OCI-LY7 (cell line): ENCODE data around the gene GRP. TPM values are rescaled to one million over a fixed set of nuclear protein-coding genes. Genes with fewer than 3 reads are reported as not detected.

ENCODE experiments used
- BruUV-seq: library from RNA; stranded (reverse); fragments of 400-500 nt; replicated peaks from 2 replicates; lab custom pipeline; 2021; lab: Mats Ljungman, UMichigan
- CTCF ChIA-PET: fragments of 300-600 bp; sonication (Branson Sonifier 250); formaldehyde crosslinking; loops from one replicate; lab custom pipeline; 2022; ENCODE audit warnings: antibody characterized with exemption; ENCODE audit not compliant: unreplicated experiment; lab: Charles Lee
- POLR2A ChIA-PET: fragments of 300-600 bp; sonication (Branson Sonifier 250); formaldehyde crosslinking; loops from one replicate; lab custom pipeline; 2022; ENCODE audit warnings: antibody characterized with exemption; lab: Charles Lee
- DNase-seq: peaks from one replicate; pipeline ENCODE4 v3.0.0-alpha.2; 2015; ENCODE audit warnings: low spot score
- H2AFZ ChIP-seq: fragments of 200-600 bp; sonication (generic), shearing (Covaris generic); 2 replicates; pipeline ENCODE4 v1.6.1; 2014; ENCODE audit warnings: mild to moderate bottlenecking, antibody characterized with exemption, low read length, moderate library complexity
- H3K27ac ChIP-seq: fragments of 200-600 bp; sonication (generic); 2 replicates; pipeline ENCODE4 v1.5.1; 2014; ENCODE audit warnings: mixed run types, low read depth, mild to moderate bottlenecking, moderate library complexity, low read length, inconsistent platforms; ENCODE audit not compliant: poor library complexity, severe bottlenecking
- H3K36me3 ChIP-seq: fragments of 200-600 bp; sonication (generic); 2 replicates; pipeline ENCODE4 v1.6.1; 2014; ENCODE audit warnings: mild to moderate bottlenecking, antibody characterized with exemption, low read length, moderate library complexity, mixed read lengths; ENCODE audit not compliant: insufficient read depth
- H3K4me1 ChIP-seq: fragments of 200-600 bp; sonication (generic); 2 replicates; pipeline ENCODE4 v1.5.1; 2014; ENCODE audit warnings: mild to moderate bottlenecking, low read length; ENCODE audit not compliant: insufficient read depth, poor library complexity, severe bottlenecking
- H3K4me2 ChIP-seq: fragments of 200-600 bp; sonication (generic); 2 replicates; pipeline ENCODE4 v1.6.1; 2014; ENCODE audit warnings: mild to moderate bottlenecking, low read length
- H3K4me3 ChIP-seq: fragments of 200-600 bp; sonication (generic); 2 replicates; pipeline ENCODE4 v1.5.1; 2014; ENCODE audit warnings: mild to moderate bottlenecking, low read depth, low read length; ENCODE audit not compliant: poor library complexity, severe bottlenecking
- H3K79me2 ChIP-seq: fragments of 200-600 bp; sonication (generic); 2 replicates; pipeline ENCODE4 v1.6.1; 2016; ENCODE audit warnings: low read depth, mild to moderate bottlenecking, low read length, moderate library complexity, mixed read lengths; ENCODE audit not compliant: insufficient read depth
- H3K9me2 ChIP-seq: fragments of 200-600 bp; sonication (generic); 2 replicates; pipeline ENCODE4 v1.6.1; 2016; ENCODE audit warnings: mild to moderate bottlenecking, low read length, mixed read lengths; ENCODE audit not compliant: insufficient read depth
- H3K9me3 ChIP-seq: fragments of 200-600 bp; sonication (generic); 2 replicates; pipeline ENCODE4 v1.6.1; 2014; ENCODE audit warnings: mild to moderate bottlenecking, mixed run types, low read length, mixed read lengths
- H4K20me1 ChIP-seq: fragments of 200-600 bp; sonication (generic); 2 replicates; pipeline ENCODE4 v1.6.1; 2014; ENCODE audit warnings: mild to moderate bottlenecking, antibody characterized with exemption, low read length, moderate library complexity, mixed read lengths; ENCODE audit not compliant: insufficient read depth
- CTCF ChIP-seq: fragments of 200-600 bp; sonication (generic); conservative IDR thresholded peaks from 2 replicates; pipeline ENCODE4 v1.5.1; 2014; ENCODE audit warnings: mild to moderate bottlenecking, antibody characterized with exemption, low read length, moderate library complexity, mixed read lengths
- EZH2phosphoT487 ChIP-seq: fragments of 200-600 bp; sonication (generic); IDR thresholded peaks from 2 replicates; pipeline ENCODE4 v1.6.1; 2018; ENCODE audit warnings: low read depth, borderline replicate concordance, mild to moderate bottlenecking, mixed run types, antibody characterized with exemption, low read length, moderate library complexity, mixed read lengths
- intact Hi-C: fragments of 100-400 bp; cut with micrococcal nuclease; formaldehyde crosslinking; loops from one replicate; pipeline ENCODE4 v1.10.0; 2022; ENCODE audit not compliant: unreplicated experiment
- total RNA-seq, 2 experiments: library from RNA; depleted of rRNA in 1 of 2; stranded (reverse); fragments of >200 nt in 1 of 2; shearing (Covaris generic) in 1 of 2; gene quantifications; 2 replicates each; pipeline ENCODE4 v1.2.3, GENCODE V29; 2014 to 2022

Gene GRP
- total RNA-seq, 2 experiments from 2014 or later: not detected

GRCh38 chr18:59211629-59212028, 8.3 kb upstream of the GRP start:
- no peak overlapping the region for H3K4me2 ChIP-seq
- H2AFZ ChIP-seq: no peak overlapping the region
- POLR2A ChIA-PET: no interaction called here
- intact Hi-C loops: no loop called here
- CTCF ChIA-PET: no interaction called here
- TF ChIP-seq EZH2phosphoT487: no peak
- no peak for TF ChIP-seq CTCF
- H4K20me1 ChIP-seq: no peaks in the 10 kb centered on the region
- no peak overlapping the region for H3K27ac ChIP-seq
- no peak for DNase-seq
- H3K79me2 ChIP-seq: no peaks in the 10 kb centered on the region
- no TSS peak for BruUV-seq
- H3K4me1 ChIP-seq: no peaks in the 10 kb centered on the region
- H3K36me3 ChIP-seq: no peaks in the 10 kb centered on the region
- H3K9me2 ChIP-seq: no peaks in the 10 kb centered on the region
- no peak overlapping the region for H3K4me3 ChIP-seq
- H3K9me3 ChIP-seq: no peaks in the 10 kb centered on the region

- BruUV-seq: no TSS peak
- no peak for DNase-seq
- ChIA-PET POLR2A (no interaction called here), CTCF (no interaction called here)
- no peaks in the 10 kb centered on the region for H3K4me1 ChIP-seq
- H2AFZ ChIP-seq: no peak overlapping the region
- no peaks in the 10 kb centered on the region for H3K36me3 ChIP-seq
- H3K27ac ChIP-seq: no peak overlapping the region
- H3K4me3 ChIP-seq: no peak overlapping the region
- TF ChIP-seq EZH2phosphoT487: no peak
- TF ChIP-seq CTCF: no peak
- no peaks in the 10 kb centered on the region for H3K9me3 ChIP-seq
- no peaks in the 10 kb centered on the region for H3K9me2 ChIP-seq
- H4K20me1 ChIP-seq: no peaks in the 10 kb centered on the region
- intact Hi-C loops: no loop called here
- no peak overlapping the region for H3K4me2 ChIP-seq
- no peaks in the 10 kb centered on the region for H3K79me2 ChIP-seq
Measured at GRCh38 chr18:59218018-59218417, 1.9 kb upstream of the GRP start.

GRCh38 chr18:59220164-59220783, 316 bp downstream of the GRP start:
- Histone ChIP-seq H4K20me1 (no peaks in the 10 kb centered on the region), H3K36me3 (no peaks in the 10 kb centered on the region), H3K27ac (no peak overlapping the region), H3K4me3 (no peak overlapping the region), H3K9me3 (no peaks in the 10 kb centered on the region), H2AFZ (no peak overlapping the region), H3K4me1 (no peaks in the 10 kb centered on the region), H3K4me2 (no peak overlapping the region), H3K79me2 (no peaks in the 10 kb centered on the region), H3K9me2 (no peaks in the 10 kb centered on the region)
- no peak for DNase-seq
- ChIA-PET CTCF (interaction anchor here (0.6 kb wide), 1 partner anchor 10 kb away, joined by 4 read pairs; no protein-coding TSS in a partner anchor), POLR2A (no interaction called here)
- TF ChIP-seq CTCF (no peak), EZH2phosphoT487 (no peak)
- BruUV-seq: no TSS peak
- intact Hi-C loops: no loop called here
